ENCODE data around the gene RABAC1. TPM values are rescaled to one million over a fixed set of nuclear protein-coding genes. Genes with fewer than 3 reads are reported as not detected.
A peak's percentile ranks its signal among the peaks of the same experiment; 100 is the strongest.

Gene RABAC1
- total RNA-seq, 1 donor from 2014 or later = 282 TPM

DNA sequence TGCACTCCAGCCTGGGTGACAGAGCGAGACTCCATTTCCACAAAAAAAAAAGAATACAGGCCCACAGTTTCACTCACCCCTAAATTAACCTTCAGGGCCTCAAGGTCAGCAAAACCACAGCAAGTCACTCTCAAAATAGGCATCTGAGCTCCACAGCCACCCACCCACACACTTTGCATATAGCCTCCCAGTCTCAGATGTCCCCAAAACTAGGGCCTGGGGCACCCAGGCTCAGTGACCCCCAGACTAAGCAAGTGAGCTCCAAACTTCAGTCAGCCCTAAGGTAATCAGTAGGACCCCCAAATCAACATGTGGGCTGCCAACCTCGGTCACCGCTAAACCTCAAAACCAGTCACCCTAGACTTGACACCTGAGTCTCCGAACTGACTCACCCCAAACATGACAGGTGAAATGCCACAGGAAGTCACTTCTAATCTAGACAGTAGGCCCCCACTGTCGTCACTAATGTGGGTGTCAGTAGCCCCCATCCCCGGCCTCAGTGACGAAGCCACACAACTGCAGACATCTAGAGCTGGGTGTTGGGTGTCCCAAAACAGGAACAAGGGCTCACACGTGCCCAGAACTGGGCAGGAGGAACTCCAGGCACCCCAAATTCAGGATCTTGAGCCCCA is 13.9 kb downstream of the RABAC1 start:
- Mint-ChIP-seq H3K4me1 (ENCODE audit: low read depth) (peaks cover 7% of the 10 kb centered on the region), H3K27me3 (ENCODE audit: low read depth) (no peaks in the 10 kb centered on the region), H3K36me3 (ENCODE audit: low read depth) (no peaks in the 10 kb centered on the region), H3K4me3 (ENCODE audit: unreplicated experiment) (no peak overlapping the region), H3K9me3 (ENCODE audit: low read depth) (no peaks in the 10 kb centered on the region), H3K27ac (ENCODE audit: unreplicated experiment) (no peak overlapping the region)
- TF ChIP-seq, protein P1, sequence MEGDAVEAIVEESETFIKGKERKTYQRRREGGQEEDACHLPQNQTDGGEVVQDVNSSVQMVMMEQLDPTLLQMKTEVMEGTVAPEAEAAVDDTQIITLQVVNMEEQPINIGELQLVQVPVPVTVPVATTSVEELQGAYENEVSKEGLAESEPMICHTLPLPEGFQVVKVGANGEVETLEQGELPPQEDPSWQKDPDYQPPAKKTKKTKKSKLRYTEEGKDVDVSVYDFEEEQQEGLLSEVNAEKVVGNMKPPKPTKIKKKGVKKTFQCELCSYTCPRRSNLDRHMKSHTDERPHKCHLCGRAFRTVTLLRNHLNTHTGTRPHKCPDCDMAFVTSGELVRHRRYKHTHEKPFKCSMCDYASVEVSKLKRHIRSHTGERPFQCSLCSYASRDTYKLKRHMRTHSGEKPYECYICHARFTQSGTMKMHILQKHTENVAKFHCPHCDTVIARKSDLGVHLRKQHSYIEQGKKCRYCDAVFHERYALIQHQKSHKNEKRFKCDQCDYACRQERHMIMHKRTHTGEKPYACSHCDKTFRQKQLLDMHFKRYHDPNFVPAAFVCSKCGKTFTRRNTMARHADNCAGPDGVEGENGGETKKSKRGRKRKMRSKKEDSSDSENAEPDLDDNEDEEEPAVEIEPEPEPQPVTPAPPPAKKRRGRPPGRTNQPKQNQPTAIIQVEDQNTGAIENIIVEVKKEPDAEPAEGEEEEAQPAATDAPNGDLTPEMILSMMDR (IDR thresholded peaks at IDR 0.05) = no peak
- no peak for DNase-seq (ENCODE audit: low spot score)

GRCh38 chr19:41944336-41944735 is 14.8 kb downstream of the RABAC1 start:
- no peak overlapping the region for H3K27ac Mint-ChIP-seq (ENCODE audit: unreplicated experiment)
- DNase-seq (ENCODE audit: low spot score) = no peak
- H3K4me1 Mint-ChIP-seq (ENCODE audit: low read depth) = peaks cover 7% of the 10 kb centered on the region
- no peak overlapping the region for H3K4me3 Mint-ChIP-seq (ENCODE audit: unreplicated experiment)
- no peaks in the 10 kb centered on the region for H3K36me3 Mint-ChIP-seq (ENCODE audit: low read depth)
- H3K9me3 Mint-ChIP-seq (ENCODE audit: low read depth) = no peaks in the 10 kb centered on the region
- H3K27me3 Mint-ChIP-seq (ENCODE audit: low read depth) = no peaks in the 10 kb centered on the region
- TF ChIP-seq, protein P1 (IDR thresholded peaks at IDR 0.05) = no peak

- Mint-ChIP-seq H3K4me3 (ENCODE audit: unreplicated experiment) (peak overlapping the region; percentile 85), H3K36me3 (ENCODE audit: low read depth) (no peaks in the 10 kb centered on the region), H3K4me1 (ENCODE audit: low read depth) (peaks cover 7% of the 10 kb centered on the region), H3K27ac (ENCODE audit: unreplicated experiment) (no peak overlapping the region), H3K9me3 (ENCODE audit: low read depth) (no peaks in the 10 kb centered on the region), H3K27me3 (ENCODE audit: low read depth) (peaks cover 3% of the 10 kb centered on the region)
- DNase-seq (ENCODE audit: low spot score) = no peak
- TF ChIP-seq, protein P1 (IDR thresholded peaks at IDR 0.05) = no peak
Observed at GRCh38 chr19:41941410-41942202, 17.5 kb downstream of the RABAC1 start.

DNA sequence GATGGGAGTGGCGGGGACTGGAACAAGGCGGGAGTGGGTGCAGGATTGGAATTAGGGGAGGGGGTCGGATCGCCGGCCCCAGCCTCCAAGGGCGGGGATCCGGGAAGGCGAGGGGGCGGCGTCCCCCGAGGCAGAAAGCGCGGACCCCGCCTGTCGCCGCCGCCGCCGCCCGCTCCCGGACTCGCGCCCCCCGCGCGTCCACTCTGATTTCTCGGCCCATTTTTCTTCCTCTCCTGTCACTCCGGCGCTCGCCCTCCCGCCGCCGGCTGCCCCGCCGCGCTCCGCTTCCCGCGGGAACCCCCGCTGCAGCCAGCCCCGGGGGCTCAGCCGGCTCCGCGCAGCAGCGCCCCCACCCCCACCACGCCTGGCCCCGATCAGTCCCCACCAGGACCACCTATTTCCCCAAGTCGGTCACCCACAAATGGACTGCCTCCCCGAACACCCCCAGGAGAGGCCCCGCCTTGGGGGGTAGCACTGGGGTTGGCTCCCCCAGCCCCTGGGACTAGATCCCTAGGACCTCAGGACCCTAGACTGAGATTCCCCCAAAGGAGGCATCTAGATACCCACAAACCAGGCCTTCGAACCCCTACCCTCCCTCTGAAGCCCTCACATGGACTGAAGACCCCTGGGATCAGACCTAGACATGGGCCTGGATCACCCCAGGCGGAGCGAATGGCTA is 18.3 kb downstream of the RABAC1 start:
- Mint-ChIP-seq H3K4me1 (ENCODE audit: low read depth) (peaks cover 7% of the 10 kb centered on the region), H3K27ac (ENCODE audit: unreplicated experiment) (peak overlapping the region; percentile 73)
- DNase-seq (ENCODE audit: low spot score) = no peak

More for the DNA sequence above, 18.3 kb downstream of the RABAC1 start:
- TF ChIP-seq, protein P1 (IDR thresholded peaks at IDR 0.05) = peak; percentile 7
- H3K9me3 Mint-ChIP-seq (ENCODE audit: low read depth) = no peaks in the 10 kb centered on the region
- peak overlapping the region; percentile 85 for H3K4me3 Mint-ChIP-seq (ENCODE audit: unreplicated experiment)
- H3K36me3 Mint-ChIP-seq (ENCODE audit: low read depth) = no peaks in the 10 kb centered on the region
- H3K27me3 Mint-ChIP-seq (ENCODE audit: low read depth) = peaks cover 7% of the 10 kb centered on the region
